Measurements from ENCODE around the gene KDELR1.

DNA sequence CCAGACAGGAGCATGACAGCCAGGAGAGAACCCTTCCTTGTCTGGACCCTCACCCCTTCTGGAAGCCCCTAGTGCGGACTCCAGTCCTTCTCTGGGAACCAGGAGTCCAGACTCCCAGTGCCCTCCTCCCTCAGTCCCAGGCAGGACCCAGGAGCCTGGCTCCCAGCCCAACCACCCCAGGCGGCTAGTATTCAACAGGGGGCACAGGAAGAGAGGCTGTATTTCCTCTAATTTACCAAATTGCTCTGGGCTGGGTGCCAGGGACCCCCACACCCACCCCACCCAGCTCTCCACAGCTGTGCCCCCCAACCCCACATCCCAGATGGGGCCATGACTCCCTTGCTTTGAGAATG lies 5.4 kb upstream of the KDELR1 start:
- TF ChIP-seq, protein P1, sequence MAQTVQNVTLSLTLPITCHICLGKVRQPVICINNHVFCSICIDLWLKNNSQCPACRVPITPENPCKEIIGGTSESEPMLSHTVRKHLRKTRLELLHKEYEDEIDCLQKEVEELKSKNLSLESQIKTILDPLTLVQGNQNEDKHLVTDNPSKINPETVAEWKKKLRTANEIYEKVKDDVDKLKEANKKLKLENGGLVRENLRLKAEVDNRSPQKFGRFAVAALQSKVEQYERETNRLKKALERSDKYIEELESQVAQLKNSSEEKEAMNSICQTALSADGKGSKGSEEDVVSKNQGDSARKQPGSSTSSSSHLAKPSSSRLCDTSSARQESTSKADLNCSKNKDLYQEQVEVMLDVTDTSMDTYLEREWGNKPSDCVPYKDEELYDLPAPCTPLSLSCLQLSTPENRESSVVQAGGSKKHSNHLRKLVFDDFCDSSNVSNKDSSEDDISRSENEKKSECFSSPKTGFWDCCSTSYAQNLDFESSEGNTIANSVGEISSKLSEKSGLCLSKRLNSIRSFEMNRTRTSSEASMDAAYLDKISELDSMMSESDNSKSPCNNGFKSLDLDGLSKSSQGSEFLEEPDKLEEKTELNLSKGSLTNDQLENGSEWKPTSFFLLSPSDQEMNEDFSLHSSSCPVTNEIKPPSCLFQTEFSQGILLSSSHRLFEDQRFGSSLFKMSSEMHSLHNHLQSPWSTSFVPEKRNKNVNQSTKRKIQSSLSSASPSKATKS (CRISPR knock-in tag; IDR thresholded peaks at IDR 0.05), result no peak
- TF ChIP-seq ARHGAP35 (IDR thresholded peaks at IDR 0.05; ENCODE audit: partially characterized antibody) (no peak), CTCF (IDR thresholded peaks at IDR 0.05 in 2 of 3, conservative IDR thresholded peaks at IDR 0.05 in 1 of 3; ENCODE audit: insufficient read depth in 2 of 3, low read depth in 1 of 3, low read length in 3 of 3) (no peak), JUNB (CRISPR knock-in tag; conservative IDR thresholded peaks at IDR 0.05) (no peak)

Measured in K562 (cell line).